H1 (cell line): Measurements from ENCODE around the gene POLDIP2. TPM values are rescaled to one million over a fixed set of nuclear protein-coding genes. Genes with fewer than 3 reads are reported as not detected.

Experiments
- BCL11A ChIP-seq, 2 experiments: IDR thresholded peaks; one replicate each; pipeline ENCODE4 v1.6.1; 2011; ENCODE audit warnings: low read depth in 2 of 2, low read length in 2 of 2, mild to moderate bottlenecking in 2 of 2
- CEBPB ChIP-seq: IDR thresholded peaks from 2 replicates; pipeline ENCODE4 v1.6.1; 2012; ENCODE audit warnings: low read depth, low read length
- CHD7 ChIP-seq: fragments of 300-600 bp; sonication (generic); IDR thresholded peaks from 2 replicates; pipeline ENCODE4 v1.7.1; 2012; ENCODE audit warnings: low read length, moderate library complexity, mild to moderate bottlenecking, inconsistent platforms; ENCODE audit not compliant: insufficient replicate concordance
- FOSL1 ChIP-seq: IDR thresholded peaks from 2 replicates; pipeline ENCODE4 v1.6.1; 2011; ENCODE audit warnings: mild to moderate bottlenecking, low read depth, low read length, moderate library complexity; ENCODE audit not compliant: insufficient read depth
- GTF2F1 ChIP-seq: IDR thresholded peaks from 2 replicates; pipeline ENCODE4 v1.6.1; 2012; ENCODE audit warnings: low read depth, low read length, improper control_type of control experiment, borderline replicate concordance
- MAFK ChIP-seq: IDR thresholded peaks from 2 replicates; pipeline ENCODE4 v1.6.1; 2012; ENCODE audit warnings: low read depth, mild to moderate bottlenecking, improper control_type of control experiment, low read length
- RFX5 ChIP-seq: IDR thresholded peaks from 2 replicates; pipeline ENCODE4 v1.6.1; 2011; ENCODE audit warnings: low read depth, low read length, improper control_type of control experiment, borderline replicate concordance
- RXRA ChIP-seq: IDR thresholded peaks from 2 replicates; pipeline ENCODE4 v1.6.1; 2011; ENCODE audit warnings: low read depth, mild to moderate bottlenecking, low read length, moderate library complexity; ENCODE audit not compliant: insufficient read depth
- SRF ChIP-seq: IDR thresholded peaks from 2 replicates; pipeline ENCODE4 v1.6.1; 2011; ENCODE audit warnings: mild to moderate bottlenecking, low read depth, low read length, moderate library complexity
- TBP ChIP-seq: IDR thresholded peaks from 2 replicates; pipeline ENCODE4 v1.6.1; 2011; ENCODE audit warnings: low read depth, low read length, improper control_type of control experiment
- USF2 ChIP-seq: IDR thresholded peaks from 2 replicates; pipeline ENCODE4 v1.6.1; 2011; ENCODE audit warnings: low read length, improper control_type of control experiment
- polyA plus RNA-seq, 7 experiments: library from polyadenylated mRNA; depleted of rRNA in 3 of 7; stranded (reverse) in 5 of 7; unstranded in 2 of 7; fragments of >200 nt in 5 of 7; fragments of 200-250 nt in 2 of 7; gene quantifications; 1 replicate in 5 of 7; 2 replicates in 1 of 7; 4 replicates in 1 of 7; pipeline versions ENCODE4 v1.2.1 to v1.2.3, GENCODE V29; 2011 to 2013; ENCODE audit warnings: missing spikeins in 2 of 7, mixed read lengths in 2 of 7
- total RNA-seq: library from RNA; stranded (reverse); fragmentation: NEBNext Ultra II Directional; extraction: Animal tissue kit (Norgen Biotek cat#: 25700); gene quantifications from 2 replicates; pipeline ENCODE4 v1.2.1, GENCODE V29; 2021

POLDIP2 gene
- total and polyA plus RNA-seq, 2 of the 8 experiments (the other 6 are each of a cell fraction or from before 2014, with no cell fraction given): 74.0 to 76.1 TPM

- TF ChIP-seq CHD7 (no peak), SRF (no peak), TBP (no peak), BCL11A (IDR thresholded peaks at IDR 0.05; ENCODE audit: low read depth in 2 of 2, low read length in 2 of 2) (no peak), FOSL1 (no peak), CEBPB (no peak), USF2 (no peak), RFX5 (no peak), GTF2F1 (no peak), MAFK (no peak), RXRA (no peak)
Measured at GRCh38 chr17:28385406-28385805, 28.1 kb upstream of the POLDIP2 start (continued).
